WTC11 (cell line): ENCODE measurements around the gene METTL23. TPM values are rescaled to one million over a fixed set of nuclear protein-coding genes. Genes with fewer than 3 reads are reported as not detected.

Source experiments
- ATAC-seq: fragments of 200-7000 bp; cut with Tn5 transposase; 2 replicates; pipeline ENCODE4 v1.10.0; 2021; ENCODE audit warnings: mild to moderate bottlenecking, moderate library complexity
- CTCF ChIA-PET: fragments of 300-600 bp; sonication (Branson Sonifier 250); formaldehyde crosslinking; loops from one replicate; lab custom pipeline; 2021; ENCODE audit warnings: antibody characterized with exemption; lab: Charles Lee
- POLR2A ChIA-PET: fragments of 350-600 bp; sonication (Branson Sonifier 250); formaldehyde crosslinking; loops from one replicate; lab custom pipeline; 2021; ENCODE audit warnings: antibody characterized with exemption; lab: Charles Lee
- DNase-seq: peaks from one replicate; pipeline ENCODE4 v3.0.0; 2021; ENCODE audit warnings: low spot score
- H3K27ac Mint-ChIP-seq: 2 replicates; pipeline ENCODE4 v1.8.0; 2021; ENCODE audit warnings: mixed read lengths
- H3K27me3 Mint-ChIP-seq: 2 replicates; pipeline ENCODE4 v1.8.0; 2021; ENCODE audit warnings: low read depth, mild to moderate bottlenecking, moderate library complexity, mixed read lengths
- H3K36me3 Mint-ChIP-seq: 2 replicates; pipeline ENCODE4 v1.8.0; 2021; ENCODE audit warnings: mixed read lengths
- H3K4me1 Mint-ChIP-seq: 2 replicates; pipeline ENCODE4 v1.8.0; 2022; ENCODE audit warnings: mixed read lengths
- H3K4me3 Mint-ChIP-seq: 2 replicates; pipeline ENCODE4 v1.8.0; 2021; ENCODE audit warnings: mild to moderate bottlenecking, moderate library complexity, mixed read lengths
- H3K9me3 Mint-ChIP-seq: 2 replicates; pipeline ENCODE4 v1.8.0; 2021; ENCODE audit warnings: mixed read lengths
- FOXJ3 ChIP-seq: sonication (generic); formaldehyde crosslinking; IDR thresholded peaks from 2 replicates; pipeline ENCODE4 v1.9.0; 2021; ENCODE audit warnings: missing genetic modification reagents, mild to moderate bottlenecking, borderline replicate concordance
- JAZF1 ChIP-seq: fragments of 250-450 bp; sonication (Bioruptor Pico); IDR thresholded peaks from 2 replicates; pipeline ENCODE4 v1.9.0; 2021; ENCODE audit warnings: moderate library complexity, mild to moderate bottlenecking, inconsistent platforms
- MXD4 ChIP-seq: fragments of 250-450 bp; sonication (Bioruptor Pico); IDR thresholded peaks from 2 replicates; pipeline ENCODE4 v1.8.0; 2021; ENCODE audit warnings: mild to moderate bottlenecking, moderate library complexity, borderline replicate concordance
- NR1H2 ChIP-seq: sonication (generic); formaldehyde crosslinking; IDR thresholded peaks from 2 replicates; pipeline ENCODE4 v1.9.0; 2021; ENCODE audit warnings: mild to moderate bottlenecking, moderate library complexity, missing genetic modification reagents
- NR2C2 ChIP-seq: sonication (generic); formaldehyde crosslinking; IDR thresholded peaks from 2 replicates; pipeline ENCODE4 v1.8.0; 2022; ENCODE audit warnings: mild to moderate bottlenecking, missing genetic modification reagents
- SMAD4 ChIP-seq: sonication (generic); formaldehyde crosslinking; IDR thresholded peaks from 2 replicates; pipeline ENCODE4 v1.8.0; 2022; ENCODE audit warnings: mild to moderate bottlenecking, missing genetic modification reagents
- TEAD4 ChIP-seq: sonication (generic); formaldehyde crosslinking; IDR thresholded peaks from 2 replicates; pipeline ENCODE4 v1.8.0; 2022; ENCODE audit warnings: mild to moderate bottlenecking, missing genetic modification reagents
- ZNF121 ChIP-seq: sonication (generic); formaldehyde crosslinking; IDR thresholded peaks from 2 replicates; pipeline ENCODE4 v1.8.0; 2023; ENCODE audit warnings: missing genetic modification reagents
- ZNF263 ChIP-seq: sonication (generic); formaldehyde crosslinking; IDR thresholded peaks from 2 replicates; pipeline ENCODE4 v1.8.1; 2022; ENCODE audit warnings: low read depth, mild to moderate bottlenecking, moderate library complexity, missing genetic modification reagents
- ZNF416 ChIP-seq: fragments of 250-450 bp; sonication (Bioruptor Pico); IDR thresholded peaks from 2 replicates; pipeline ENCODE4 v1.9.0; 2021; ENCODE audit warnings: mild to moderate bottlenecking, inconsistent platforms
- total RNA-seq: library from RNA; stranded (reverse); gene quantifications from 3 replicates; pipeline ENCODE4 v1.2.3, GENCODE V29; 2021
- TF ChIP-seq, protein P1 (sequence below): sonication (generic); formaldehyde crosslinking; conservative IDR thresholded peaks from 2 replicates; pipeline ENCODE4 v1.8.1; 2022; ENCODE audit warnings: mild to moderate bottlenecking, missing genetic modification reagents
- TF ChIP-seq, protein P2 (sequence below): sonication (generic); formaldehyde crosslinking; IDR thresholded peaks from 2 replicates; pipeline ENCODE4 v1.8.0; 2023; ENCODE audit warnings: mild to moderate bottlenecking, missing genetic modification reagents
- TF ChIP-seq, protein P3 (sequence below): sonication (generic); formaldehyde crosslinking; IDR thresholded peaks from 2 replicates; pipeline ENCODE4 v1.8.1; 2022; ENCODE audit warnings: low read depth, mild to moderate bottlenecking, moderate library complexity, missing genetic modification reagents, borderline replicate concordance
- TF ChIP-seq, protein P4 (sequence below): fragments of 200-600 bp; IDR thresholded peaks from 2 replicates; pipeline ENCODE4 v1.8.0; 2022; ENCODE audit warnings: antibody characterized with exemption
- TF ChIP-seq, protein P5 (sequence below): fragments of 250-450 bp; sonication (Bioruptor Pico); IDR thresholded peaks from 2 replicates; pipeline ENCODE4 v2.1.2; 2022; ENCODE audit warnings: mild to moderate bottlenecking, moderate library complexity
- TF ChIP-seq, protein P6 (sequence below): sonication (generic); formaldehyde crosslinking; IDR thresholded peaks from 2 replicates; pipeline ENCODE4 v1.8.1; 2022; ENCODE audit warnings: low read depth, missing genetic modification reagents, borderline replicate concordance
- TF ChIP-seq, protein P7 (sequence below): fragments of 250-450 bp; sonication (Bioruptor Pico); IDR thresholded peaks from 2 replicates; pipeline ENCODE4 v1.9.0; 2021; ENCODE audit warnings: mild to moderate bottlenecking

The METTL23 gene
- total RNA-seq, 1 experiment from 2014 or later, result 48.5 TPM

DNA sequence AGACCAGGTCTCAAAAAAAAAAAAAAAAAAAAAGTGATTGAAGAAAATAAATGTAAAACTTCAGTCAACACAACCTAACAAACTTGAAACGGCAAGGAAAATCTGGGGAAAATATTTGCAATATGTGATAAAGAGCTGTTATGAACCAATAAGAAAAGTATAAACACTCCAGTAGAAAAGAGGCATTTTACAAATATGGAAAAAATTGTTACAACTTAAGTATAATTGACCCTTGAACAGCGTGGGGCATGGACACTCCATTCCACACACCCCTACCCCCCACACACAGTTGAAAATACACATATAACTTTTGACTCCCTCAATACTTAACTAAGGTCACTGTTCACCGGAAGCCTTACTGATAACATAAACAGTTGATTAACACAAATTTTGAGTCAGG, 31.9 kb downstream of the METTL23 start:
- H3K27me3 Mint-ChIP-seq, result no peaks in the 10 kb centered on the region
- peaks cover 7% of the 10 kb centered on the region for H3K4me1 Mint-ChIP-seq
- no peak overlapping the region for H3K27ac Mint-ChIP-seq
- H3K9me3 Mint-ChIP-seq, result 0 out of 2 replicates have a peak, but pooled peaks cover 4% of the 10 kb centered on the region
- peaks cover 29% of the 10 kb centered on the region for H3K36me3 Mint-ChIP-seq
- CTCF ChIA-PET, result interaction anchor here (0.9 kb wide), 1 partner anchor 126 kb away, joined by 3 read pairs; no protein-coding TSS in a partner anchor
- ATAC-seq, result no peak
- POLR2A ChIA-PET, result no interaction called here
- TF ChIP-seq, protein P1, sequence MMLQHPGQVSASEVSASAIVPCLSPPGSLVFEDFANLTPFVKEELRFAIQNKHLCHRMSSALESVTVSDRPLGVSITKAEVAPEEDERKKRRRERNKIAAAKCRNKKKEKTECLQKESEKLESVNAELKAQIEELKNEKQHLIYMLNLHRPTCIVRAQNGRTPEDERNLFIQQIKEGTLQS (CRISPR knock-in tag), result no peak
- TF ChIP-seq, protein P2, sequence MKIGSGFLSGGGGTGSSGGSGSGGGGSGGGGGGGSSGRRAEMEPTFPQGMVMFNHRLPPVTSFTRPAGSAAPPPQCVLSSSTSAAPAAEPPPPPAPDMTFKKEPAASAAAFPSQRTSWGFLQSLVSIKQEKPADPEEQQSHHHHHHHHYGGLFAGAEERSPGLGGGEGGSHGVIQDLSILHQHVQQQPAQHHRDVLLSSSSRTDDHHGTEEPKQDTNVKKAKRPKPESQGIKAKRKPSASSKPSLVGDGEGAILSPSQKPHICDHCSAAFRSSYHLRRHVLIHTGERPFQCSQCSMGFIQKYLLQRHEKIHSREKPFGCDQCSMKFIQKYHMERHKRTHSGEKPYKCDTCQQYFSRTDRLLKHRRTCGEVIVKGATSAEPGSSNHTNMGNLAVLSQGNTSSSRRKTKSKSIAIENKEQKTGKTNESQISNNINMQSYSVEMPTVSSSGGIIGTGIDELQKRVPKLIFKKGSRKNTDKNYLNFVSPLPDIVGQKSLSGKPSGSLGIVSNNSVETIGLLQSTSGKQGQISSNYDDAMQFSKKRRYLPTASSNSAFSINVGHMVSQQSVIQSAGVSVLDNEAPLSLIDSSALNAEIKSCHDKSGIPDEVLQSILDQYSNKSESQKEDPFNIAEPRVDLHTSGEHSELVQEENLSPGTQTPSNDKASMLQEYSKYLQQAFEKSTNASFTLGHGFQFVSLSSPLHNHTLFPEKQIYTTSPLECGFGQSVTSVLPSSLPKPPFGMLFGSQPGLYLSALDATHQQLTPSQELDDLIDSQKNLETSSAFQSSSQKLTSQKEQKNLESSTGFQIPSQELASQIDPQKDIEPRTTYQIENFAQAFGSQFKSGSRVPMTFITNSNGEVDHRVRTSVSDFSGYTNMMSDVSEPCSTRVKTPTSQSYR (CRISPR knock-in tag), result no peak
- TF ChIP-seq MXD4 (CRISPR knock-in tag) (no peak), NR1H2 (CRISPR knock-in tag) (no peak), ZNF263 (CRISPR knock-in tag) (no peak), NR2C2 (CRISPR knock-in tag) (no peak), ZNF416 (CRISPR knock-in tag) (no peak), TEAD4 (no peak), ZNF121 (CRISPR knock-in tag) (no peak)
- TF ChIP-seq, protein P3, sequence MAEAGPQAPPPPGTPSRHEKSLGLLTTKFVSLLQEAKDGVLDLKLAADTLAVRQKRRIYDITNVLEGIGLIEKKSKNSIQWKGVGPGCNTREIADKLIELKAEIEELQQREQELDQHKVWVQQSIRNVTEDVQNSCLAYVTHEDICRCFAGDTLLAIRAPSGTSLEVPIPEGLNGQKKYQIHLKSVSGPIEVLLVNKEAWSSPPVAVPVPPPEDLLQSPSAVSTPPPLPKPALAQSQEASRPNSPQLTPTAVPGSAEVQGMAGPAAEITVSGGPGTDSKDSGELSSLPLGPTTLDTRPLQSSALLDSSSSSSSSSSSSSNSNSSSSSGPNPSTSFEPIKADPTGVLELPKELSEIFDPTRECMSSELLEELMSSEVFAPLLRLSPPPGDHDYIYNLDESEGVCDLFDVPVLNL (CRISPR knock-in tag), result no peak
- TF ChIP-seq, protein P4, sequence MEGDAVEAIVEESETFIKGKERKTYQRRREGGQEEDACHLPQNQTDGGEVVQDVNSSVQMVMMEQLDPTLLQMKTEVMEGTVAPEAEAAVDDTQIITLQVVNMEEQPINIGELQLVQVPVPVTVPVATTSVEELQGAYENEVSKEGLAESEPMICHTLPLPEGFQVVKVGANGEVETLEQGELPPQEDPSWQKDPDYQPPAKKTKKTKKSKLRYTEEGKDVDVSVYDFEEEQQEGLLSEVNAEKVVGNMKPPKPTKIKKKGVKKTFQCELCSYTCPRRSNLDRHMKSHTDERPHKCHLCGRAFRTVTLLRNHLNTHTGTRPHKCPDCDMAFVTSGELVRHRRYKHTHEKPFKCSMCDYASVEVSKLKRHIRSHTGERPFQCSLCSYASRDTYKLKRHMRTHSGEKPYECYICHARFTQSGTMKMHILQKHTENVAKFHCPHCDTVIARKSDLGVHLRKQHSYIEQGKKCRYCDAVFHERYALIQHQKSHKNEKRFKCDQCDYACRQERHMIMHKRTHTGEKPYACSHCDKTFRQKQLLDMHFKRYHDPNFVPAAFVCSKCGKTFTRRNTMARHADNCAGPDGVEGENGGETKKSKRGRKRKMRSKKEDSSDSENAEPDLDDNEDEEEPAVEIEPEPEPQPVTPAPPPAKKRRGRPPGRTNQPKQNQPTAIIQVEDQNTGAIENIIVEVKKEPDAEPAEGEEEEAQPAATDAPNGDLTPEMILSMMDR, result no peak
- TF ChIP-seq, protein P5, sequence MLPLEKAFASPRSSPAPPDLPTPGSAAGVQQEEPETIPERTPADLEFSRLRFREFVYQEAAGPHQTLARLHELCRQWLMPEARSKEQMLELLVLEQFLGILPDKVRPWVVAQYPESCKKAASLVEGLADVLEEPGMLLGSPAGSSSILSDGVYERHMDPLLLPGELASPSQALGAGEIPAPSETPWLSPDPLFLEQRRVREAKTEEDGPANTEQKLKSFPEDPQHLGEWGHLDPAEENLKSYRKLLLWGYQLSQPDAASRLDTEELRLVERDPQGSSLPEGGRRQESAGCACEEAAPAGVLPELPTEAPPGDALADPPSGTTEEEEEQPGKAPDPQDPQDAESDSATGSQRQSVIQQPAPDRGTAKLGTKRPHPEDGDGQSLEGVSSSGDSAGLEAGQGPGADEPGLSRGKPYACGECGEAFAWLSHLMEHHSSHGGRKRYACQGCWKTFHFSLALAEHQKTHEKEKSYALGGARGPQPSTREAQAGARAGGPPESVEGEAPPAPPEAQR, result no peak
- TF ChIP-seq, protein P6, sequence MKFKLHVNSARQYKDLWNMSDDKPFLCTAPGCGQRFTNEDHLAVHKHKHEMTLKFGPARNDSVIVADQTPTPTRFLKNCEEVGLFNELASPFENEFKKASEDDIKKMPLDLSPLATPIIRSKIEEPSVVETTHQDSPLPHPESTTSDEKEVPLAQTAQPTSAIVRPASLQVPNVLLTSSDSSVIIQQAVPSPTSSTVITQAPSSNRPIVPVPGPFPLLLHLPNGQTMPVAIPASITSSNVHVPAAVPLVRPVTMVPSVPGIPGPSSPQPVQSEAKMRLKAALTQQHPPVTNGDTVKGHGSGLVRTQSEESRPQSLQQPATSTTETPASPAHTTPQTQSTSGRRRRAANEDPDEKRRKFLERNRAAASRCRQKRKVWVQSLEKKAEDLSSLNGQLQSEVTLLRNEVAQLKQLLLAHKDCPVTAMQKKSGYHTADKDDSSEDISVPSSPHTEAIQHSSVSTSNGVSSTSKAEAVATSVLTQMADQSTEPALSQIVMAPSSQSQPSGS (CRISPR knock-in tag), result no peak
- no peak for DNase-seq
- no peak overlapping the region for H3K4me3 Mint-ChIP-seq

DNA sequence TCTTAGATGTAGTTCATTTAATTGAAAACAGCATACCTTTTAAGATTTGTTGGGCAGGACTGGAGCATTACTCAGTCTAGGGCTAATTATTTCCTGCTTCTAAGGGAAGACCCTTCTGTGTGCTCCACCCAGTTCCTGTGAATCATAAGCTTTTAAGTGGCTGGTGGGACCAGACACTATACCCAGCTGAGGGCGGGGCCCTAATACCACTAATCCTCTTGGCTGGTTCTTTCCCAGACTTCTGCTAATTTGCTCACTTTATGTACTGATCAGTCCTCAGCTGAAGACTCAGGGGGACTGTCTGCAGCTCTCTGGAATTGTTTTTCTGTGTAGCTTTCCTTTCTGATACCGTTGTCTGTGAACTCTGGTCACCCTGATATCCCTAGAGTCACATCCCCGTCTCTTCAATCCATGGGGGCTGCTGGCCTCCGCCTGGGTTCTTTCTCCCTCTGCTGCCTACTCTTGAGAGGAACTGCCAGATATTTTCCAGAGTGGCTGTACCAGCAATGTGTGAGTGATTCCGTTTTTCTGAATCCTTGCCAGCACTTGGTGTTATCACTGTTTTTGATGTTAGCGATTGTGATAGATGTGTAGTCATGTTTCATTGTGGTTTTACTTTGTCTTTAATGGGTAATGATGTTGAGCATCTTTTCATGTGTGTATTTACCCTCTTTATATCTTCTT, 46.3 kb downstream of the METTL23 start:
- H3K27me3 Mint-ChIP-seq, result no peaks in the 10 kb centered on the region
- no peak for DNase-seq
- no peaks in the 10 kb centered on the region for H3K4me1 Mint-ChIP-seq
- H3K27ac Mint-ChIP-seq, result 0 out of 2 replicates have a peak overlapping the region, but pooled peaks have one; percentile 34
- ATAC-seq, result no peak
- POLR2A ChIA-PET, result no interaction called here
- peaks cover 31% of the 10 kb centered on the region for H3K36me3 Mint-ChIP-seq
- H3K4me3 Mint-ChIP-seq, result no peak overlapping the region
- CTCF ChIA-PET, result interaction anchor here (0.6 kb wide), 1 partner anchor 388 kb away, joined by 4 read pairs; no protein-coding TSS in a partner anchor
- H3K9me3 Mint-ChIP-seq, result peaks cover 5% of the 10 kb centered on the region; the same call in 1 of the 2 replicates
- TF ChIP-seq, protein P7, sequence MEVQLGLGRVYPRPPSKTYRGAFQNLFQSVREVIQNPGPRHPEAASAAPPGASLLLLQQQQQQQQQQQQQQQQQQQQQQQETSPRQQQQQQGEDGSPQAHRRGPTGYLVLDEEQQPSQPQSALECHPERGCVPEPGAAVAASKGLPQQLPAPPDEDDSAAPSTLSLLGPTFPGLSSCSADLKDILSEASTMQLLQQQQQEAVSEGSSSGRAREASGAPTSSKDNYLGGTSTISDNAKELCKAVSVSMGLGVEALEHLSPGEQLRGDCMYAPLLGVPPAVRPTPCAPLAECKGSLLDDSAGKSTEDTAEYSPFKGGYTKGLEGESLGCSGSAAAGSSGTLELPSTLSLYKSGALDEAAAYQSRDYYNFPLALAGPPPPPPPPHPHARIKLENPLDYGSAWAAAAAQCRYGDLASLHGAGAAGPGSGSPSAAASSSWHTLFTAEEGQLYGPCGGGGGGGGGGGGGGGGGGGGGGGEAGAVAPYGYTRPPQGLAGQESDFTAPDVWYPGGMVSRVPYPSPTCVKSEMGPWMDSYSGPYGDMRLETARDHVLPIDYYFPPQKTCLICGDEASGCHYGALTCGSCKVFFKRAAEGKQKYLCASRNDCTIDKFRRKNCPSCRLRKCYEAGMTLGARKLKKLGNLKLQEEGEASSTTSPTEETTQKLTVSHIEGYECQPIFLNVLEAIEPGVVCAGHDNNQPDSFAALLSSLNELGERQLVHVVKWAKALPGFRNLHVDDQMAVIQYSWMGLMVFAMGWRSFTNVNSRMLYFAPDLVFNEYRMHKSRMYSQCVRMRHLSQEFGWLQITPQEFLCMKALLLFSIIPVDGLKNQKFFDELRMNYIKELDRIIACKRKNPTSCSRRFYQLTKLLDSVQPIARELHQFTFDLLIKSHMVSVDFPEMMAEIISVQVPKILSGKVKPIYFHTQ (CRISPR knock-in tag), result no peak
- no peak for TF ChIP-seq FOXJ3 (CRISPR knock-in tag)
- TF ChIP-seq SMAD4 (CRISPR knock-in tag), result no peak
- TF ChIP-seq JAZF1 (CRISPR knock-in tag), result no peak
